Stomach (tissue), 9 donors: ENCODE measurements around the gene IQCH. TPM values are rescaled to one million over a fixed set of nuclear protein-coding genes. Genes with fewer than 3 reads are reported as not detected.

Source experiments
- DNase-seq, 2 donors: peaks; one replicate each; pipeline versions ENCODE4 v3.0.0 to v3.0.0-alpha.2; 2013 to 2019
- H3K27ac ChIP-seq, 5 donors: fragments of 200-600 bp in 4 of 5; sonication (generic) in 4 of 5; one replicate each; pipeline ENCODE4 v1.5.1; 2013 to 2019; ENCODE audit warnings: mild to moderate bottlenecking in 1 of 5, moderate library complexity in 1 of 5
- H3K27me3 ChIP-seq, 3 donors: fragments of 200-600 bp; sonication (generic); one replicate each; pipeline ENCODE4 v1.5.1; 2017 to 2019; ENCODE audit warnings: mixed run types in 1 of 3
- H3K36me3 ChIP-seq, 4 donors: fragments of 200-600 bp; sonication (generic); 1 replicate in 3 of 4; 2 replicates in 1 of 4; pipeline ENCODE4 v1.5.1; 2016 to 2019
- H3K4me1 ChIP-seq, 4 donors: fragments of 200-600 bp; sonication (generic); one replicate each; pipeline ENCODE4 v1.5.1; 2016 to 2019
- H3K4me3 ChIP-seq, 4 donors: fragments of 200-600 bp; sonication (generic) in 3 of 4; one replicate each; pipeline ENCODE4 v1.5.1; 2016 to 2019; ENCODE audit warnings: mild to moderate bottlenecking in 1 of 4
- H3K9me3 ChIP-seq, 4 donors: fragments of 200-600 bp; sonication (generic); one replicate each; pipeline ENCODE4 v1.5.1; 2016 to 2019
- CTCF ChIP-seq, 7 experiments: fragments of 450-650 bp in 4 of 7; fragments of 200-600 bp in 3 of 7; sonication (generic) in 3 of 7; IDR thresholded peaks; one replicate each; pipeline ENCODE4 v1.5.1; 2016 to 2019; ENCODE audit warnings: antibody characterized with exemption in 7 of 7, control low read depth in 2 of 7, mild to moderate bottlenecking in 1 of 7
- EP300 ChIP-seq: sonication (generic); formaldehyde crosslinking; IDR thresholded peaks from one replicate; pipeline ENCODE4 v1.6.1; 2017; ENCODE audit warnings: antibody characterized with exemption
- POLR2A ChIP-seq, 4 donors: fragments of 450-650 bp; IDR thresholded peaks; one replicate each; pipeline ENCODE4 v1.6.1; 2016; ENCODE audit warnings: antibody characterized with exemption in 4 of 4, control low read depth in 2 of 4, mild to moderate bottlenecking in 1 of 4, moderate library complexity in 1 of 4
- POLR2AphosphoS5 ChIP-seq, 3 donors: sonication (generic); formaldehyde crosslinking; IDR thresholded peaks; one replicate each; pipeline ENCODE4 v1.6.1; 2016; ENCODE audit warnings: antibody characterized with exemption in 3 of 3
- WGBS, 5 donors: extraction: QIAGEN DNeasy Blood & Tissue Kit in 3 of 5; methylation state at CpG; one replicate each; pipeline versions ENCODE4 v1.1.5 to v1.1.7; 2013 to 2018; 5-methylcytosine and 5-hydroxymethylcytosine counted together
- intact Hi-C: fragments of 100-400 bp; cut with DNase I; formaldehyde crosslinking; loops from one replicate; pipeline ENCODE4 v1.15.1; 2023; ENCODE audit warnings: low total_unique reads
- polyA plus RNA-seq, 3 donors: library from polyadenylated mRNA; stranded (reverse); fragments of 200-250 nt; gene quantifications; one replicate each; pipeline ENCODE4 v1.2.3, GENCODE V29; 2013
- total RNA-seq, 5 donors: library from RNA; depleted of rRNA; stranded (reverse); fragments of >200 nt; gene quantifications; one replicate each; pipeline versions ENCODE4 v1.1.0 to v1.2.3, GENCODE V29; 2014 to 2016
- donor health status: healthy with polysubstance abuse.
- donor health status: Bipolar disorder and iron deficiency.
- donor health status: healthy.

Gene IQCH
- total and polyA plus RNA-seq, 8 donors = 0.25 to 9.4 (median 1.7) TPM; not detected in 1

GRCh38 chr15:67509918-67510317, 255.3 kb downstream of the IQCH start:
- 91 to 95% (median 93%) methylated on average over 4 of the region's 4 CpGs for WGBS, 5 donors
- intact Hi-C loops = no loop called here
- no peak for DNase-seq
- H3K9me3 ChIP-seq = no peaks in the 10 kb centered on the region
- TF ChIP-seq EP300 = no peak
- no peak for TF ChIP-seq POLR2AphosphoS5 (IDR thresholded peaks at IDR 0.05)
- TF ChIP-seq POLR2A (IDR thresholded peaks at IDR 0.05) = no peak
- no peak for TF ChIP-seq CTCF (IDR thresholded peaks at IDR 0.05)
- no peak overlapping the region for H3K27ac ChIP-seq
- no peaks in the 10 kb centered on the region for H3K4me1 ChIP-seq
- peaks cover 5 to 33% (median 30%) of the 10 kb centered on the region in 4 donors for H3K36me3 ChIP-seq
- H3K4me3 ChIP-seq = no peak overlapping the region
- no peaks in the 10 kb centered on the region for H3K27me3 ChIP-seq

GRCh38 chr15:67510597-67511190, 256.1 kb downstream of the IQCH start:
- WGBS, 5 donors = 83 to 90% (median 84%) methylated on average over 7 of the region's 7 CpGs
- TF ChIP-seq EP300 = no peak
- no peak for TF ChIP-seq POLR2AphosphoS5 (IDR thresholded peaks at IDR 0.05)
- TF ChIP-seq POLR2A (IDR thresholded peaks at IDR 0.05) = no peak
- no peak for TF ChIP-seq CTCF (IDR thresholded peaks at IDR 0.05)
- no peaks in the 10 kb centered on the region for H3K4me1 ChIP-seq
- peaks cover 5 to 41% (median 37%) of the 10 kb centered on the region in 4 donors for H3K36me3 ChIP-seq
- no peak overlapping the region for H3K27ac ChIP-seq
- H3K4me3 ChIP-seq = no peak overlapping the region
- no peaks in the 10 kb centered on the region for H3K9me3 ChIP-seq
- no peaks in the 10 kb centered on the region for H3K27me3 ChIP-seq
- intact Hi-C loops = no loop called here
- DNase-seq = no peak

DNA sequence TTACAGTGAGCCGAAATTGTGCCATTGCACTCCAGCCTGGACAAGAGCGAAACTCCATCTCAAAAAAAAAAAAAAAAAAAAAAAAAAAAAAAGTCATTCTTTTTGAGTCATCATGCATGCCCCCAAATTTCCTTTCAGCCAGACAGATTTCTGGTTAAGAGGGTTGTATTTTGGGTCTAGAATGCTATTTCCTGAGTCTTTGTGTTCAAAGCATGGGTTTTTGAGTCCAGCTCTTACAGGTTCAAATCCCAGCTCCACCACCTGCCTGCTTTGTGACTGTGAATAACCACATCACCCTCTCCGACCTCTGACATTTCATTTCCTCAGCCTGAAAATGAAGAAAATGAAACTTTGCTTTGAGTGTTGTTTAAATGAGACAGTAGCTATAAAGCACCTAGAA, 257.0 kb downstream of the IQCH start:
- H3K27me3 ChIP-seq = no peaks in the 10 kb centered on the region
- no peaks in the 10 kb centered on the region for H3K9me3 ChIP-seq
- TF ChIP-seq CTCF (IDR thresholded peaks at IDR 0.05) = no peak
- no peak for TF ChIP-seq POLR2A (IDR thresholded peaks at IDR 0.05)
- no peak for TF ChIP-seq EP300
- TF ChIP-seq POLR2AphosphoS5 (IDR thresholded peaks at IDR 0.05) = no peak
- DNase-seq = no peak
- H3K27ac ChIP-seq = no peak overlapping the region
- no peak overlapping the region for H3K4me3 ChIP-seq
- no peaks in the 10 kb centered on the region for H3K4me1 ChIP-seq
- WGBS, 5 donors = 83 to 99% (median 97%) methylated on average over 3 of the region's 3 CpGs
- intact Hi-C loops = no loop called here
- H3K36me3 ChIP-seq = peaks cover 5 to 46% (median 41%) of the 10 kb centered on the region in 4 donors

GRCh38 chr15:67512140-67512539, 257.6 kb downstream of the IQCH start:
- peaks cover 5 to 51% (median 43%) of the 10 kb centered on the region in 4 donors for H3K36me3 ChIP-seq
- H3K4me1 ChIP-seq = no peaks in the 10 kb centered on the region
- TF ChIP-seq POLR2AphosphoS5 (IDR thresholded peaks at IDR 0.05) = no peak
- TF ChIP-seq POLR2A (IDR thresholded peaks at IDR 0.05) = no peak
- TF ChIP-seq EP300 = no peak
- TF ChIP-seq CTCF (IDR thresholded peaks at IDR 0.05) = no peak
- H3K9me3 ChIP-seq = no peaks in the 10 kb centered on the region
- H3K27me3 ChIP-seq = no peaks in the 10 kb centered on the region
- intact Hi-C loops = no loop called here
- H3K4me3 ChIP-seq = no peak overlapping the region
- H3K27ac ChIP-seq = no peak overlapping the region
- WGBS, 5 donors = 37 to 52% (median 42%) methylated on average over 3 of the region's 3 CpGs
- no peak for DNase-seq
